HG03103 (cell line): ENCODE results near the gene KIFAP3.
"Not testable (repeated sequence)": the region's sequence is repeated elsewhere in the genome, so short reads cannot be mapped to it uniquely, and the experiment has no call there.

Source experiments
- ATAC-seq: cut with Tn5 transposase; IDR thresholded peaks from one replicate; pipeline ENCODE4 v1.9.1; 2021; ENCODE audit warnings: low read depth; ENCODE audit not compliant: unreplicated experiment

Gene KIFAP3

DNA sequence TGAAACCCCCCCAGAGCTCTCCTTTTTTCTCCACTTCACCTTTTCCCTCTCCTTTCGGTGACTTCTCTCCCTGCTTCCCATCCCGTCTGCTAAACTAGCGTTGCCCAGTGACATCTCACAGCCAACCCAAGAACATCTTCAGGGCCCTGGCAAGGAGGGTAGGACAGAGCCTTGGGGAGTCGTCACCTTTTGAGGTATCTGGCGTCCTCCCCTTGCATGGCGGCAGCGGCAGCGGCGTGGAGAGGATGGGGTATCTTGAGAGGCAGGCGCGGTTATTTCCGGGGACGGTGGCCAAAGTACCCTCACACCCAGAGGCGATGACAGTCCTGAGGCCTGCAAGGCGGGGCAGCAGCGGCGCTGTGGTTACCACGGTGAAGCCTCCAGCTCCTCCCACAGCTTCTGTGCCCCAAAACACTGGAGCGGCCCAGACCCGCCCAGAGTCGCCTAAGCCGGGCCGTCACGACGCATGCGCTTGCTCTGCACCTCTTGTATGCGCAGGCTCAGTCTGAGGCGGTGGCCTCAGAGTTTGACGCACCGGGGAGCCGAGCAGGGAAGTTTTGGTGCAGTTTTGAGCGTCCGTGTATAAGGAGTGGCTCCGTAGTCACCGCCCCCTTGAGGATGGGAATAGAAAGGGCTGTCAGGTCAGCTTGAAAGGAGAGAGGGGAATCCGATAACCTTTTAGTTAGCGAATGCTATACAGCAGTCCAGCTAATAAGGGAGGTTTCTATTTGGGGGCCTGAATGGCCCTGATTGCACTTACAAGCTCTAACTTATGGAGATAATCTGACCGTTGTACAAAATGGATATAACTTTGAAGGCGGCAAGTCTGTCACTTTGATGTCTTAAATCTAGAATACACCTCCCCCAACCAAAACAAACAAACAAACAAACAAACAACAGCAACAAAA, at the start of gene KIFAP3:
TSS of gene KIFAP3 (minus strand) at position 446 of the 908 bp plus-strand sequence. CDS start at position 218, 228 bp downstream.
- ATAC-seq, result peak; percentile 97

DNA sequence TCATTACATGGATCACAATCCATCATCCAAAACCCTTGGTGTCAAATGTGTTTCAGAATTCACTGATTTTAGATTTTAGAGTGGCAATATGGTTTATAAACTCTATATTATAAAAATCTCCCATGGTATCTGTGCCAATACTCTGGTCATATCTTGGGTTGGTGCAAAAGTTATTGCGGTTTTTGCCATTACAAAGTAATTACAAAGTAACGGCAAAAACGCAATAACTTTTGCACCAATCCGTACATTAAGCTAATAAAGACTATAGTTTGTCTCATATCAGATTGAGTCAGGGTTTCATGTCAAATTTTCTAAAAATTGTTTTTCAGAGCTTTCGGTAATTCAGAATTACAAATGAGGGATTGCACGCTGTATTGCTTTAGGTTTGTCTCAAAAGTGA, 47.9 kb upstream of the KIFAP3 start:
- ATAC-seq, result no peak

DNA sequence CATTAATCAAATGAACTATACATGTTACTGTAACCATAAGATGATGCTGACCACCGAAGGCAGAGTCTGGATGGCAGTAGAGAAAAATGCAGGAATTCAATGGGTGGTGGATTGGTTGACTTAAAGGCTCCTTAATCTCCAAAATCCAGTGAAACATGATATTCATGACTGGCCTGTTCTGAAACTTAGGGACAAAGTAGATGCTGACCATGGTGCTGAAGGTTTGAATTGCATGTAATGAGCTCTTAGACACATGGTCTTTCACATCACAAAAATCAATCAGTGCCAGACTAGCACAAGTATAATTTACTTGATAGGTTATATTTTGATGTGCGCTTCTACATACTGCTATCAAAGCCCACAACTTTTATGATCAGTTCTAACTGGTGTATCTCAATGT, 40.4 kb upstream of the KIFAP3 start:
- no peak for ATAC-seq

DNA sequence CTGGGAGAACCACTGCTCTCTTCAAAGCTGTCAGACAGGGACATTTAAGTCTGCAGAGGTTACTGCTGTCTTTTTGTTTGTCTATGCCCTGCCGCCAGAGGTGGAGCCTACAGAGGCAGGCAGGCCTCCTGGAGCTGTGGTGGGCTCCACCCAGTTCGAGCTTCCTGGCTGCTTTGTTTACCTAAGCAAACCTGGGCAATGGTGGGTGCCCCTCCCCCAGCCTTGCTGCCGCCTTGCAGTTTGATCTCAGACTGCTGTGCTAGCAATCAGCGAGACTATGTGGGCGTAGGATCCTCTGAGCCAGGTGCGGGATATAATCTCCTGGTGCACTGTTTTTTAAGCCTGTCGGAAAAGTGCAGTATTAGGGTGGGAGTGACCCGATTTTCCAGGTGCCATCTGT, 38.6 kb upstream of the KIFAP3 start:
- not testable (repeated sequence) for ATAC-seq

DNA sequence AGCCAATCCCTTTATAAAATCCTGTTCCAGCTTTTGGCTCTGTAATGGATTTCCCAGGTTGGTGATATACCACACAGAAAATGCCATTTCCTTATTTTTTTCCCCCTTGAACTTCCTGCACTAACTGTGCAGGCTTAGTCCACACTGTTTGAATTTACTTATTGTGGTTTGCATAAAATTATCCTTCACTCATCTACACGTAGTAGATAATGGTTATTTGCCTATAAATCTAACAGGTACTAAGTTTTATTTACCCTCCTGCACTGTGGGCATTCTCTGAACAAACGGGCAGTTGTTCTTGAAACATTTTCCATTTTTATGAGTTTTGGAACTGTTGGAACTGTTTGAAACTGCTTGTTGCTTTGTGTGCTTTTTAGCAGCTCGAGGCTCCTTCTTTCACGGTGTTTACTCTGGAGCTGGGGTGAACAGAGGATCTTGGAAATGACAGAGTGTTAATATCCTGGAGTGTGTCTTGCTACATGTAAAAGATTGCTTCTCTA, 23.0 kb upstream of the KIFAP3 start:
- ATAC-seq, result no peak

DNA sequence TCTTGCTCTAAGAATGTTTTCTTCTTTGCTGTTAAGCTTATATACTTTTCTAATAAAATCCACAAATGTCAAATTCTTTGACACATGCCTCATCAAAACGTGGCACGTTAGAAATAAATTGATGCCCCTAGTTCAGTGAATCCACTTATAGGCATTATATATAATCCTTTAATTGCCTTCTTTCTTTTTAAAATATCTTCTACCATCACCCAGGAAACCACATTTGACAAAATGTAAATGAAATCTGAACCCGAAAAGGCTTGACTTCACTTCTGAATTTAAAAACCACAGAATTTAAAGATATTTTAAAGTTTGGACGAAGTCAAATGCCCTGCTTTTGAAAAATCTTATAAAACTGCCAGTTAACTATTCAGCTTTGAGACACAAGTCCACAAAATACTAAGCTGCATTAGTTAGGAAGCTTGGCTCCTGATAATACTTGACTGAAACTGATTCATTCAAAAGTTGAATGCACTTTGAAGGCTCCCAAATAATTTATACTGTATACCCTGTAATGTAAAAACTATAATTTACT, 22.4 kb upstream of the KIFAP3 start:
- ATAC-seq, result no peak

DNA sequence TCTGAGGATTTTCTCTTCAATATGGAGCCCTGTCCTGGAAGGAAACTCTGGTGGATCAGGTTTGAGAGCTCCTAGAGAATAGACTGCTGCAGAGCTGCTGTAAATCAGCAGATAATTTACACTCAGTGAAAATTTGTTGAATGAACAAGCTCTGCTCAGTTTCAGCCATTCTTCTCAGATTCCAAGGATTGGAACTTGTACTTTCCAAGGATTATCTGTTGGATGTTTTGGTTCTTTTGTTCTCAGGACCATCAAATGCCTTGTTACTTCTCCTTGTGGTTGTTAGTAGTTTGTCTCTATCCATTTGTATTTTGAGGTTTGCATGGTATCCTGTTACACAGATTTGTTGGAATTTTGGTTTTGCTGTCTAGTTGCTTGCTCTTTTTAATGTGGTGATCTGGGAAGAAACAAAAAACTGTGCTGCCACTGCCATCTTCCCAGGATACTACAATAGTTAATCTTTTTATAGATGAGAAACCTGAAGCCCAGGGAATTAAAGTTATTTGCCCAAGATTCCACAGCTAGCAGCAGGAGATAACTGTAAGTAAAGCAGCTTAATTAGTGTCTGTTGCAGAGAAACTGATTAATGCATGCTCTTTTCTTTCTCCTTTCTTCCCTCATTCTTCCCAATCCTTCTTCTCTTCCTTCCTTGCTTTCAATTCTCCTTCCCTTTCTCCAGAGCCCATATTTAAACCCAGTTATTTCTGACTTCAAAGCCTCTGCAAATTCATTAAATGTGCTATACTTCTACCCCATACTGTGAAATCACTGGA, 21.7 kb upstream of the KIFAP3 start:
- no peak for ATAC-seq

DNA sequence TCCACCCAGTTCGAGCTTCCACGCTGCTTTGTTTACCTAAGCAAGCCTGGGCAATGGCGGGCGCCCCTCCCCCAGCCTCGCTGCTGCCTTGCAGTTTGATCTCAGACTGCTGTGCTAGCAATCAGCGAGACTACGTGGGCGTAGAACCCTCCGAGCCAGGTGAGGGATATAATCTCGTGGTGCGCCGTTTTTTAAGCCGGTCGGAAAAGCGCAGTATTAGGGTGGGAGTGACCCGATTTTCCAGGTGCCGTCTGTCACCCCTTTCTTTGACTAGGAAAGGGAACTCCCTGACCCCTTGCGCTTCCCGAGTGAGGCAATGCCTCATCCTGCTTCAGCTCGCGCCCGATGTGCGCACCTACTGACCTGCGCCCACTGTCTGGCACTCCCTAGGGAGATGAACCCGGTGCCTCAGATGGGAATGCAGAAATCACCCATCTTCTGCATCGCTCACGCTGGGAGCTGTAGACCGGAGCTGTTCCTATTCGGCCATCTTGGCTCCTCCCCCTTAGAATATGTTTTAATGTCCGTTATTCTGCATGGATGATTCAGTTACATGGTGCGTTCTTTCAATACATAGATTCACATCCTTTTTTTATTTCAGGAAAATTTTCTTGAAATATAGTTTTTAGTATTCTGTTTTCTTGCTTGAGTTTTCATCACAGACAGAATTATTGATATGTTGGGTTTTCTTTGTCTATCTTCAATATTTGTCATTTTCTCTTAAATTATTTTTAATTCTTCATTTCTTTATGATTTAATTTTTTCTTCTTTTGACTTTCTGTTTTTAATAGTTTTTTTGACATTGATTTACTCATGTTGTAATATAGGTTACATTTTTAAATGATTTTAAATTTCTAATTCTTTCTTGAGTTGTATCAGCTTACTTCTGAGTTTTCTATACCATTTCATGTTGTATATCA, 20.5 kb upstream of the KIFAP3 start:
- not testable (repeated sequence) for ATAC-seq

DNA sequence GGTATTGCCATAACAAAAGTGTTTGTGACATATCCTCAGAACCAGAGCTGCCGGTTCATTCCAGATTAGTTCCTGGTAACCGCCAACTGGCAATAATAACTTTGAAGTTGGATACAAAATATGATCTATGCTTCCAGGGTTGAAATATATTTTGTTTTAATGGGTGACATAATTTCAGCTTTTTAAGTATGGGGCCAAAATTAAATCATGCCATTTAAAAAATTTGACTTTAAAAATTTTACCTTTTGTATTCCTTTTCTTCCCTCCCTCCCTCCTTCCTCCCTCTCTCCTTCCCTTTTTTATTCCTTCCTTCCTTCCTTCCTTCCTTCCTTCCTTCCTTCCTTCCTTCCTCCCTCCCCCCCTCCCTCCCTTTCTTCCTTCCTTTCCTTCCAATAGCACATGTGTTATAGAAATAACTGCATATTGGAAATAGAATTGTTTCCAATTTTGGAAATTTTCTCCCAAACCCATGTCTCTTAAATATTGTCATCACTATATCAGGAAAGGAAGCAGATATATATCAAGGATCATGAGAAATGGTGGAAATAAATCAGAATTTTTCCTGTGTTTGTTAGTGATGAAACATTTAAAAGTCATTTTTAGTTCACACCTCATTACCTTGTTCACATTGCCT, 12.0 kb upstream of the KIFAP3 start:
- no peak for ATAC-seq

GRCh38 chr1:170085091-170085490, 10.6 kb upstream of the KIFAP3 start:
- no peak for ATAC-seq

GRCh38 chr1:170078610-170079189, 4.2 kb upstream of the KIFAP3 start:
- ATAC-seq, result no peak

DNA sequence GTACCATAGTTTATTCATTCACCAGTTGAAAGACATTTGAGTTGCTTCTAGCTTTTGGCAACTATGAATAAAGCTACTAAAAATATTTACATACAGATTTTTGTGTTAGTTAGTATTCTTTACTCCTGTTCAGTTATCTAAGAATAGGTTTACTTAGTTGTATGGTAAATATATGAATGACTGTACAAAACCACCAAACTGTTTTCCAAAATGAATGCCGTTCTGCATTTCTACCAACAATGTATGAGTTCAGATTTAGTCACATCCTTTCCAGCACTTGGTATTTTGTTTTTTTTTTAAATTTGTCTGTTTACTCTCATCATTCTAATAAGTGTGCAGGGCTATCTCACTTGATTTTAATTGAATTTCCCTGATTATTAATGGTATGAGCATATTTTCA, 3.4 kb upstream of the KIFAP3 start:
- ATAC-seq, result no peak

- not testable (repeated sequence) for ATAC-seq
Measured at GRCh38 chr1:170076952-170077351, 2.5 kb upstream of the KIFAP3 start.

DNA sequence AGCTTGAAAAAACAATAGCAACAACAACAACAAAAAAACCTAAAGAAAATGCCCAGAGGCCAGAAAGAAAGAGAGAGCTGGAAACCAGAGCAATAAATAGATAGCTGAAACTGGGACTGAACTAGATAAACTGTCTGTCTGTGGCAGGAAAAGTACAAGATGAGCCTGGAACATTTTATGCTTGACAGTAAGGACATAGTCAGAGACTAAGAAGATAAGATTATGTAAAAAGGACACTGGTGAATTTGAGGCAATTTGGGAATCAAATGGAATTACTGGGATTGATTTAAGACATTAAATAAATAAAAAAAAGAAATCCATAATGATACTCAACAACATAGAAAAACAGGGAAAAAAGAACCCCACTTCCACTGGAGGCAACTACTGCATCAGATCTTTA, 1.7 kb upstream of the KIFAP3 start:
- ATAC-seq, result no peak

DNA sequence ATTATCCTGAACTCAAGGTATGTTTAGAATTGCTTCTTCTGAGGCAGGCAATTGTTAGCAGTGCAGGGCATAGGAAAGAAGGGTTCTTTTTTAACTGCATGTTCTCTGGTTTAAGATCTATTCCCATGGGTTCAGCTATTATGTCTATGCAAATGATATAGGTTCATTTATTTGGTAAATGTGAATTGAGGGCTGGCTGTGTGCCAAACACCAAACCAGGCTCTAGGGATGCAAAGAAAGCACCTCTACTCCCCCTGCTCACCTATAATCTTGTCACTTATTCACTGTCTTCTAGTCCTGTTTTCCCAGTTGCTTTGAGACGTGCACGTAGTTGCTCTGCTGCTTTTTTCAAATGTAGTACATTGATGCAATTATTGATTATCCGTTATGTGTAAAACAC, 691 bp upstream of the KIFAP3 start:
- ATAC-seq, result no peak

DNA sequence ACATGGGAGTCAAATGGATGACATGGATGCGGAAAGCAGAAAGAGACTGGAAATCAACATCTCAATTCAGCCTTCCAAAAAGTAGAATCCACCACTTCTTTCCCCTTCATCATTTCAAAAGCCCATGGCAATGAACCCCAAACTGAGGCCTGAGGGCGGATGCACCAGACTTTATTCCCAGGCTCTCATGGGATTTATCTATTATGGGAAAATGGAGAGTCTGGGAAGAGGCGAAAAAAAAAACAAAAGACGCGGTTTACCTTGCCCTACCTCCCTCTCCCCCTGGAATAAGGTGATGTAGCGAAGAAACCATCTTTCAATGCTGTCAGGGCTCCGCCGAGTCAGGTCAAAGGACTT, 624 bp downstream of the KIFAP3 start:
- ATAC-seq, result no peak

DNA sequence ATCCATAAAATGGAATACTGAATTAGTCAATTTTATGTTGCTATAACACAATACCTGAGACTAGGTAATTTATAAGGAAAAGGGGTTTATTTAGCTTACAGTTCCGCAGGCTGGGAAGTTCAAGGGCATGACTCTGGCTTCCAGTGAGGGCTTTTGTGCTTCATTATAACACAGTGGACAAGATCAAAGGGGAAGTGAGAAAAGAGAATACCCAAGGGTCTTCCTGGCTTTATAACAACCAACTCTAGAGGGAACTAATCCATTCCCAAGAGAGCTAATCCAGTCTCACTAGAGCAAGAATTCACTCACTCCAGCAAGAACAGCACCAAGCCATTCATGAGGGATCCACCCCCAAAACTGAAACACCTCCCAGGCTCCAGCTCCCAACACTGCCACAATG, 3.1 kb downstream of the KIFAP3 start:
- ATAC-seq, result no peak

DNA sequence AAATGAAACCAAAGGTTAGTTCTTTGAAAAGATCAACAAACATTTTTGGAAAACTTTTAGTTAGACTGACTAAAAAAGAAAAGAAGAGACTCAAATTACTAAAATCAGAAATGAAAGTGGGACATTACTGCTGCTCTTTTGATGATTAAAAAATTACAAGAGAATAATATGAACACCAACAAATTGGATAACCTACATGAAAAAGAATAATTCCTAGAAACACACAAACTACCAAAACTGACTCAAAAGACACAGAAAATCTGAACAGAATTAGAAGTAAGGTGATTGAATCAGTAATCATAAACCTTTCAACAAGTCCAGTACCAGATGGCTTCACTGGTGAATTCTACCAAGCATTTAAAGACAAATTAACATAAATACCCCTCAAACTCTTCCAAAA, 5.6 kb downstream of the KIFAP3 start:
- no peak for ATAC-seq

DNA sequence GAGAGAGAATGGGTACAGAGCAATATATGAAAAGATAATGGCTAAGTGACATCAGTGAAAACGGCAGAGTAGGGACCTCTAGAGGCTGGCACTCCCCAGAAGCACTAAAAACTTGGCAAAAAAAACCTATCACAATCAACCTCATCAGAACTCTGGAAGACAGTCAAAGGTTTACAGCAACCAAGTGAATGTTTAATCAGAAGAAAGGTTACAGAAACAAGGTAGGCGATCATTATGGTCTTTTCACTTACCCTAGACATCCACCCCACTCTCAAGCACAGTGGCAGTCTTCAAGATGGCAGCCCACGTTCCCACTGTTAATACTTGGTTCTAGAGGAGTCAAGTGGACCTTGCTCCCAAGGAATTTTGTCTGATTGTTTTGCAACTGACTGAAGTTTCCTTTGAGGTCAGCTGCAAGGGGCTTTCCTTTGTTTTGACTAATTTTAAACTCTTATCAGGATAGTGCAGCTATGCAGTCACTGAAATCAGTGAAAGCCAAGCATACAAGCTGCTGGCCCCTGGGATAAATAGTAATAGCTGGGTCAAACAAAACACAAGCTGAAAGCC, 7.2 kb downstream of the KIFAP3 start:
- no peak for ATAC-seq
